D341Med (cell line): Measurements from ENCODE around the gene IRX4.
"Not testable (repeated sequence)": the region's sequence is repeated elsewhere in the genome, so short reads cannot be mapped to it uniquely, and the experiment has no call there.

ENCODE experiments used
- DNase-seq: peaks from one replicate; pipeline ENCODE4 v3.0.0; 2012; ENCODE audit warnings: low spot score

Gene IRX4

DNA sequence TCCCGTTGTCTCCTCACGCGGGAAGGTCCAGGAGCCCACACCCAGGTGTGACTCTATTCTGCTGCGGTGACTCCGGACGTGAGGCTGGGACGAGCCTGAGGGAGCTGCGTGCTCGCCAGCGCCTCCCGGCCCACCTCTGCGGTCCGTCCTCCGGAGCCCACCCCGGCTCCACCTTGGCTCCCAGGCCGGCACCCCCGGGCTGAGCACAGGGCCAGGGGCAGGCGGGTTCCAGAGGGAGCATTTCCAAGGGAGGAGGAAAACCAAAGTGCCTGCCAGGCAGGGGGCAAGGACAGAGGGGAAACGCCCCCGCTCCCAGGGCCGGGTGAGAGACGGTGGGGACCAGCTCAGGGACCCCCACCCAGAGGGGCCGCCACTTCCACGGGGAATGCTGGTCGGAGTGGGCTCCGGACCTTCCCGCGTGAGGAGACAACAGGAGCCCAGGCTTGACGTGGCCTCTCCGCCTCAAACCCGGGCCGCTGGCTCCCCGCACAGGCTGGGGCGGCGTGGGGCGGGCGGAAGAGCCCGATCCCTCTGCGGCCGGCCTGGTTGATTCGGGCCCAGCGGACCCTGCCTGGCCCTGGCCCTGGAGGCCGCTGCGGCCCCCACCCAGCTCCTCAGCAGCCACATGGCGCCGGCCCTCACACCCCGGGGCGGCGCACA, 26.0 kb downstream of the IRX4 start:
- DNase-seq: no peak

GRCh38 chr5:1855596-1855995, 27.1 kb downstream of the IRX4 start:
- DNase-seq: no peak

- DNase-seq: no peak
These were observed 27.6 kb downstream of the IRX4 start for GRCh38 chr5:1855075-1855474.

DNA sequence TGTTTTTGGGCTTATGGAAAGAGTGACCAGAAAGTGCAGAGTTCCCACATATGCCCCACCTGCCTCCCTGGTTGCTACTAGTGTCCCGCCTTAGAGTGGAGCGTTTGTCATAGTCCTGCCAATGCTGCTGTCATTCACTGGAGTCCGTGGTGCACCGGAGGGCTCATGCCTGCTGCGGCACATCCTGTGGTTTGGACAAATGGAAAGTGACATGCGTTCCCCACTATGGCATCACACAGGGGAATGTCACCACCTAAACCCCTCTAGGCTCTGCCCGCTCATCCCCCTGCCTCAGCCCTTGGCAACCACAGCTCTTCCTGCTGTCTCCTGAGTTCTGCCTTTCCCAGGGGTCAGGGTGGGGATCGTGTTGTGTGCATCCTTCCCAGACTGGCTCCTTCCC, 29.2 kb downstream of the IRX4 start:
- no peak for DNase-seq

- DNase-seq: no peak
These were observed 30.3 kb downstream of the IRX4 start for GRCh38 chr5:1852324-1852947.

GRCh38 chr5:1851290-1851934, 31.3 kb downstream of the IRX4 start:
- DNase-seq: no peak

GRCh38 chr5:1850324-1851154, 32.2 kb downstream of the IRX4 start:
- no peak for DNase-seq

DNA sequence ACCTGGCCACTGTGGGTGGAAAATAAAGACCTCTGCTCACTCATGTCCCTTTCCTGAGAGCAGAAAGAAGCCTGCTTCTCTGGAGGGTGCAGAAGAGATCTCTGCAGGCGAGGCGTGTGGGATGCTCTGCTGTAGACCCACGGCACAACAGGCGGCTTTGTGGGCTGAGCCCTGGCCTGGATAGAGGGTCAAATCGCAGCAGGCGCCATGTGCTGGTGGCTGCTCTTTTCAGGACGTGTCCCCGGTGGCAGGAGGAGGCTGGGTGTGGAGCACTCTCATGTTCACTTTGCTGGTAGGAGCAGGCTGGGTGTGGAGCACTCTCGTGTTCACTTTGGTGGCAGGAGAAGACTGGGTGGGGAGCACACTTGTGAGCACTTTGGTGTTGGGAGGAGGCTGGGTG, 35.1 kb downstream of the IRX4 start:
- no peak for DNase-seq

GRCh38 chr5:1847056-1847455, 35.7 kb downstream of the IRX4 start:
- no peak for DNase-seq

GRCh38 chr5:1846583-1846982, 36.1 kb downstream of the IRX4 start:
- no peak for DNase-seq

- DNase-seq: no peak
These were observed 37.0 kb downstream of the IRX4 start for GRCh38 chr5:1845696-1846095.

- DNase-seq: no peak
These were observed 37.9 kb downstream of the IRX4 start for GRCh38 chr5:1844708-1845436.

DNA sequence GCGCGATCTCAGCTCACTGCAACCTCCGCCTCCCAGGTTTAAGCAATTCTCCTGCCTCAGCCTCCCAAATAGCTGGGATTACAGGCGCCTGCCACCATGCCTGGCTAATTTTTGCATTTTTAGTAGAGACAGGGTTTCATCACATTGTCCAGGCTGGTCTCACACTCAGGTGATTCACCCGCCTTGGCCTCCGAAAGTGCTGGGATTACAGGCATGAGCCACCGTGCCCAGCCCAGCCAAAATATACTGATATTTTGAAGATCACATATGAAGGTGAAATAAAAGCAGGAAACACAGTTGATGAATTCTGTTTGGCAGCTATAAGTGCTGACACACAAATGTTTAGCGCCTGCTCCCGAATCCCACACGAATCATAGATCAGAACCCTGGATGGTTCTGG, 39.0 kb downstream of the IRX4 start:
- not testable (repeated sequence) for DNase-seq

DNA sequence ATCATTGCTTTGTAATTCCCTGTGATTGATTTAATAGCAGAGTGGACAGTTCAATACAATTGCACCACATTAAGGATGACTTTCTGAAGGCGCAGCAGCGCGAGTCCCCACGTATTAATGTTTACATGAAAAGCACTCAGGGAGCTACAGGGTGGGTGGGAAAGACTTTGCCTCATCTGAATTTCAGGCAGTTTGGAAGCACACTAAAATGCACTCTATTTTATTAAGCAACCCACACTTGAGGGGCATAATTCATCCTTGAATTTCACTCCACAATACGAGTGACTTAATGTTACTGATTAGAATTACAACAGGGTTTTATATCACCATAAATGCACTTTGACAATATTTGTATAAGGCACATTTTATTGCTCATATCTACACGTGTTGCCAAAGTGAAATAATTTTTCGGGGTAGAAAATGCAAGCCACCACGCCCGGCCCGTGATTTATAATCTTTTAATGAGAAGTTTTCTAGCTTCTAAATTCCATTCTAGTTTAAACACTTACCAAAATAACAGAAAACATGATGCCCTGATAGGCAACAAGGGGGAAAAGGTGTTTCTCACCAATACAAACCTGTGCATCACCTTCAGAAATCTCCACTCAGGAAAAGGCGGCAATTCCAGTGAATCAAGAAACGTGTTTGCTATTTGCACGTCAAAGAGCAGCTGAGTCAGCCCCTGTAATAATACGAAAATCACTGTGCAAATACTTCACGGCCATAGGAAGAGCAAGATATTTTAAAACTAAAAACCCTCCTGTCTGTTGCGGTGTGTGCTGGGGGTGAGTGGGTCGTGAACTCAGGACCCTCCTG, 40.5 kb downstream of the IRX4 start:
- no peak for DNase-seq

DNA sequence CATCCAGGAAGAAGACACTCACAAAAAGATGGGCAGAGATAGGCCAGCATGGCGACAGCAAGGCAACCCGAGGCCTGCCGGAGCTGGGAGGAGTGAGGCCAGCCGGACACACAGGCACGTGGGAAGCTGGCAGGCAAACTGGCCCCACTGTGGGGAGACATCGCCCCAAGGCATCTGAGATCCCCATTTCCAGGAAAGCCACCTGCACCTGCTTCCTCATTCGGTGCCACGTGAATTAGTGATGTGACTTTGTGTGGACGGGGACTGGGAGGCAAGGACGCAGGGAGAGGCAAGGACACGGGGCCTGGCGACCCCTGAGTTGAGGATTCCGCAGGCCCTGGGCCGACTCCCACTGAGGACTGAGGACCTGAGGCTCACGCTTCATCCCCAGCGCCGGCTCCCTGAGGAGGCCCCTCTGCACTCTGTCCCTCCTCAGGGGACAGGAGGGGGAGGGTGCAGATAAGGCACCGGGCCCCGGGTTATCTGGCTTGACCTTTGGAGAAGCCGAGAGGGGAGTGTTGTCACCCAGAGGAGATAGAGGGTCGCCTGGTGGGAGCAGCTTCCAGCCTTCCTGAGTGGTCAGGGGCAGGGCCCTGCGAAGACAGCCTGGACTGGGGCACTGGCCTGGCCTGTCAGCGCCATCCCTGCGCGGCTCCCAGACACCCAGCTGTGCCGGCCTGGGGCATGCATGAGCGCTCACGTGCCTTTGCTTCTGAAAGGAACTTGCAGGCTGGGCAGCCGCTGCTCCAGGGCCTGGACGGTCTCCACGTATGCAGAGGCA, 41.8 kb downstream of the IRX4 start:
- no peak for DNase-seq

DNA sequence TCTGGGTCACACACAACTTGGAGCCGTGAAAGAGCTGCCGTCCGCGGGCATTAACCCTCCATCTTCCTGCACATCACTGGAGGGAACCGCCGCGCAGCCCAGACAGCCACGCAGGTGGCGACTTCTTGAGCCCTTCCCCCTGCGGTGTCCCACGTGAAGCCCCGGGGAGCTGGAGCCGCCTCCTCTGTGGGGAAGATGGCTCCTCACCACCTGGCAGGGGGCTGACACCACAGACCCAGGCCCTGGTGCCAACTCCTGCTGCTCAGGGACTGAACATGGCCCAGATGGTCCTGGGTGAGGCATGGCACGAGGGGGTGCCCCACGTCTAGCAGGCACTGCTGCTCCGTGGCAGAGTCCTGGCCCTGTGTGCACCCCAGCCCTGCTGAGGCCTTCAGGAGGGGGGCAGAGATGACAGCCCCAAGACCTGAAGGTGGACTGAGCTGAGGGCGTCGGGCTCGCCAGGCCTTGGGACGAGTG, 42.6 kb downstream of the IRX4 start:
- no peak for DNase-seq

GRCh38 chr5:1838013-1838412, 44.7 kb downstream of the IRX4 start:
- no peak for DNase-seq

DNA sequence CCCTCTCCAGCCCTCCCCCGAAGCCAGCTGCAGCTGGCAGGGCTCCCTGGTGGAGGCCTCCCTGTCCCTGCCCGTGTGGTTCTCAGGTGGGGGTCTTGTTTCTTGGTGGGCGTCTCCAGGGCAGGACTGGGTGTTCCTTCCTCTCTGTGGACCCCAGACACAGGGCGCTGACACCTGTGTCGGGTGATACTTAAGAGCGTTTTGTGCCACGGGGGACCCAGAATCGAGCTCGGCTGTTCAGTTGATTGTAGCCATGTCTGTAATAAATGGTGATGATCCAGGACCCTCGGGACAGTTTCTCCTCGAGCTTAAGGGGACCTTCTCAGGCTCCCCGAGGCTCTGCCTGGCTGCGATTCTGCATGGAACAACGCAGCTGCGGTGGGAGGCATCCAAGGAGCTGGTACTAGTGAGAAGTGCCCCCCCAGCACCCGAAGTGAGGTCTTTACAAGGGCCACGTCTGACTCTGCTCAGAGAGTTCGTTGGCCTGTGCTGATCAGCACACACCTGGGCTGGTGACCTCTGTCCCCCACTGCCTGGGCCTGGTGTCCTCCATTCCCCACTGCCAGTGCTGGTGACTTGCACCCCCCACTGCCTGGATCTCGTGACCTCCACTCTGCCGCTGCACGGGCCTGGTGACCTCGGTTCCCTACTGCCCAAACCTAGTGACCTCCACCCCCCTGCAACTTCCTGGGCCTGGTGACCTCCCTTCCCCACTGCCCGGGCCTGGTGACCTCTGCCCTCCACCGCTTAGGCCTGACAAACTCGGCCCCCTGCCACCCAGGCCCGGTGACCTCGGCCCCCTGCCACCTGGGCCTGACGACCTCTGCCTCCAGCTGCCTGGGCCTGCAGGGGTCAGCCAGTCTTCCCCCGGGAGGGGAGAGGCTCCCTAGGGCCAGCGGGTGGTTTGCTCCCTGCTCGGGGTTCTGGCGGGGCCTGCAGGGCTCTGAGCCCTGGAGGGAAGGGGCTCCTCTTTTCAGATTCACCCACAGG, 45.5 kb downstream of the IRX4 start:
- DNase-seq: no peak
